GM19438 (cell line): ENCODE results near the gene RALGPS1.

Experiments used
- ATAC-seq: cut with Tn5 transposase; IDR thresholded peaks from one replicate; pipeline ENCODE4 v1.9.1; 2021; ENCODE audit warnings: low read depth; ENCODE audit not compliant: unreplicated experiment

RALGPS1 gene

DNA sequence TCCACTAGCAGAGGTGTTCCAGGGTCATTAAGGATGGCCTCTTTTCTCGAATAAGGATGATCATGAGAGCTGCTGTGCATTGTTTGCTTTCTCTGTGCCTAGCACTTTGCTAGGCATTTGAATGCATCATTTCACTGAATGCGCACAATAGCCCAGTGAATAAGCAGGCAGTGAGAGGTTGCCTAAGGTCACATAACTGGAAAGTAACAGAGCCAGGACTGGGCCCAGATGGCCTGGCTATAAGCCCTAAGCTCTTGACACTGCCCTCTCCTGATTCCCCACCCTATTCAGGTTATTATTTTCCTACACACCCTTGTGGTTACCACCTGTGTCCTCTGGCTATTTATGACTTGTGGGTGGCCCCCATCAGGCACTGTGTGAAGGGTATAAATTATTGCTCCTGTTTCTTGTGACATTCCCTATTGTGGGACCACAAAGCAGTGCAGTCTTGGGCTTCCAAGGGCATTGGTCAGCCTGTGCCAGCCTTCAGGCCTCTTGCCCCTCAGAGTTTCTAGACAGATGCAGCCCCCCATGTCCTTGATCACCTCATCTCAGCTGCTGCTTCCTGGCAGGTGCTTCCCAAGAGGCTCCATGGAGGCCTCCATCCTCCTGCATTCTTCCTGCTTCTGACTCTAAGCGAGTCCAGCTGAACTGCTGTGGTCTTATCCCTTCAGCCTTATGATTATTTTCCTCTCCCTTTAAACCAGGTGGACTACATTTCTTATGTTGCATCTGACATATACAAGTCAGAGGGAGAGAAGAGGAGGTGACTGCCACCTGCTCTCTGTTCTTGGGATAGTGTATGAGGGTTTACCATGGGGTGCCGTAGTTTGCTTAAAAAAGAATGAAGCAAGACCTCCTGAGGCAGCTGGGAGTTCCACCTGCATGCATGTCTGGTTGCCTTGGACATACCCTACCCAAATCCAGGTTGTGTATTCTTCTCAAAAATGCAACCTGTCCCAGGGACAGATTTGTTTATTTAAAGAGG, 160.3 kb downstream of the RALGPS1 start:
- ATAC-seq: no peak

DNA sequence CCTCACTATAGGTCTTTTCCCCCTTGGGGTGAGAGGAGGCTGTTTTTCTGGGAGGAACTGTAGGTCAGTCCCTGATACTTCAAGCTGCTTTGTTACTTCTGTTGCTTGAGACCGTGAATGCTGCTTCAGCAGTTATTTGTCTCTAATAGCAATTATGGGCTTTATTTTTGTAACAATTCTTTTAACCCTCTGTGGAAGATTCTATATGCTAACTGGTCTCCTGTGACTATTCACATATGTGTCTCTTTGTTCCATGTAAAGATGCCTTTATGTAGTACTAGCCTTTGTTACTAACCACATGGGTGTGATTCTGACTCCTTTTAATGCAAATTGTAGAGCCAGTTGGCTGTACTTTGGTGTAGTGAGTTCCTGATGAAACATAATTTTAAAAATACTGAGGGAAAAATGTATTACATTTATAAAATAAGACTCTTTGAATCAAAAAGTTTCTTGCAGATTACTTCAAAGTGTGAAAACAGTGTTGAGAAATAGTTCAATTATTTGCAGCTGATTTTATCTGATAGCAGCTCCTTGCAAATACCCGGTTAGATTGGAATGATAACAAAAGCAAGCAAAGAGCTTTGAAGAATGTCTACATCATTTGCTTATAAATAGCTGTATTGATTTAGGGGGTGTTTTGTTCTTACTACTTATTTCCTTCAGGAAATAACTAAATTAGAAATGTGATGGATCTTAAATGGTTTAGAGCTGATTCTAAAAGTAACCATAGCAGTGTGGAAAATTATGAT, 161.2 kb downstream of the RALGPS1 start:
- ATAC-seq: no peak

DNA sequence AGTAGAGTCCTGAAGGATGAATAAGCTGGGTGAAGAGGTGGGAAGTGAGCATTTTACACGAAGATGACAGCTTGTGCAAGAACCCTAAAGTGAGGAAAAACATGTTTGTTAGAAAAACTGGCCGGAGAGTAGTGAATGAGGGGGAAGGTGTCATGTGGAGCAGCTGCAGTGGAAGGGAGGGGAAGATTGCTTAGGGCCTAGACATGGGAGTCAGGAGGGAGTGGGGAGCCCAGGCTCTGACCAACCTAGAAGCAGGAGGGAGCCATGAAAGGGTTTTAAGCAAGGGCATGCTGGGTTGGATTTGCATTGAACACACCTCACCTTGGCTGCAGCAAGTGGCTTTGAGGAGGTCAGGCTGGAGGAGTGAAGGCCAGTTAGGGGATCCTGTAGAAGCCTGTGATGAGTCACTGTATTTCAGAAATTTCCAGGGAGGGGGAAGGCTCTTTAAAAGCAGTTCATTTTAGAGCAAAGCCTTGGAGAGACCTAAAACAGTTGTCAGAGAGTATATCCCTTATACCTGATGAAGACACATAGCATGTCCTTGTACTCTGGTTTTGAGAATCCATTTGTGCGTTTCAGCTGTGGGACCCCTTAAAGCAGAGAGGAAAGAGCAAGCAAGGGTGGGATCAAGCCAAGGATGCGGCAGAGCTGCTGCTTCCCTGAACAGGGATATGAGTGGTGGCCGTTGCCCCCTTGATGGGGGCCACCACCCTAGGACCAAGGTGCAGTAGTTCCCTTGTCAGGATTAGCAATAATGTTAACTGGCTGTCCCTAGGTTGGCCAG, 162.5 kb downstream of the RALGPS1 start:
- ATAC-seq: no peak

DNA sequence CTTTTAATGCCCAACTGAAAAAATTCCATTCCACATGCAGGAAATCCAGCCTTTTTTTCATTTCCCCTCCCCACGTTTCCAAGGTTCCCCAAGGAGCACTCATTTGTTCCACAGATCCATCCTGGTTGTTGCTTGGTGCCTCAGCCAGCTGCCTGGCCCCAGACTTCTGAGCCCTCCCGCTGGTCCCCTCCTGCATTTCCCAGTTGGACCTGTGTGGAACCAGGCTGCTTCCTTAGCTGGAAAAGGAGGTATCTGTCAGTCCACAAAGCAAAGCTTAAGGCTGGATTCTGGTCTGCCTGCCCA, 163.0 kb downstream of the RALGPS1 start:
- ATAC-seq: no peak

DNA sequence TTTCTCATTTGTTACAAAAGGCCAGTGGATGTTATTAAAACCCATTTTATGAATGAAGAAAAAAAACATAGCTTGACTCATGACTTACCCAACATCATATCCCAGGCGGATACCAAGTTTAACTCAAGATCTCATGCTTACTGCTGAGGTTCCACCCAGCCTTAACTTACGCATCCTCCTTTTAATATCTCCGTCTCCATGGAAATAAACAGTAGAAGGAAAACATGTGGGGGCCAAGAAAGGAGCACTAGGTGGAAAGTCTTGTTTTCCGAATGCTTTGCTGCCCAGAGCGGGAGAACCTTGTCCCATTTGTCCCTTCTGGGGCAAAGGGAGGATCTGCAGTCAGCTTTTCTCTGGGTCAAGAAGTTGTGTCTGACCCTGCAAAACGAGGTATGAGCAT, 163.8 kb downstream of the RALGPS1 start:
- no peak for ATAC-seq

DNA sequence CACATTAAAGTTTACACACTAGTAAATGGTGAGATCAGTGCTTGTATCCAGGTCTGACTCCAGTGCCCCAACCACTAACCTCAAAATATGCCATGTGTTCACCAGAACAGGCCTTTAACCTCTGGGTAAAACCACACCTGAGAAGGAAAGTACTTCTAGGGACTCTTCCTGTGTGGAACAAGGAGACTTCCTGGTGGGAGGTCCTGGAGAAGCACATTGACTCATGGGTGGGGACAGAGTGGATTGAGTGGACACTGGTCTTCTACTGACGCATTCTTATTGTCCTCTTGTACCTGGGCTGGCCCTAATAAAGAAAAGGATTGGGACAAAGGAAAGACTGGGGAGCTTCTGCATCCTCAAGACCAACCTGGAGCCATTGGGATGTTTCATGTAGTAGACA, 164.4 kb downstream of the RALGPS1 start:
- no peak for ATAC-seq

DNA sequence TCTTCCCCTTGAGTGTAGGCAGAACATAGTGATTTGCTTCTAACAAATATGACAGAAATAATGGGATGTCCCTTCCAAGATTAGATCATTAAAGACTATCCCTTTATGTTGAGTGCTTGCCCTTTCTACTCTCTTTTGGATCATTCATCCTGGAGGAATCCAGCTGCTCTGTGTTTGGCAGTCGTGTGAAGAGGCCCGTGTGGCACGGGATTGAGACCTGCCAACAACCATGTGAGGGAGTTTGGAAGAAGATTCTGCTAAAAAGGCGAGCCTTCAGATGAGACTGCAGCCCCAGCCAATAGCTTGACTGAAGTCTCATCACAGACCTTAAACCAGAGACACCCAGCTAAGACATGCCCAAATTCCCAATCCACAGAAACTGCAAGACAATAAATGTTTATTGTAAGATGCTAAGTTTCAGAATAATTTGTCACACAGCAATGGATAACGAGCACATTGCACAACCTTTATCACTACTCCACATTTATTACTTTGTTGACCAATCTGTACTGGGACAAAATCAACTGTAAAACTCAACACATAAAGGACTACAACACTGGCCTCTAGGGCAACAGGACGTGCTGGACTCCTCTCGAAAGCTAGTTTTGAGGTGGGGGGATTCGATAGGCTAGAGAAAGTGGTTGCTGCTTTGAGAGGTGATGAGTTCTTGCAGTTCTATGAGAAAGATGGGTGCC, 165.0 kb downstream of the RALGPS1 start:
- ATAC-seq: no peak

DNA sequence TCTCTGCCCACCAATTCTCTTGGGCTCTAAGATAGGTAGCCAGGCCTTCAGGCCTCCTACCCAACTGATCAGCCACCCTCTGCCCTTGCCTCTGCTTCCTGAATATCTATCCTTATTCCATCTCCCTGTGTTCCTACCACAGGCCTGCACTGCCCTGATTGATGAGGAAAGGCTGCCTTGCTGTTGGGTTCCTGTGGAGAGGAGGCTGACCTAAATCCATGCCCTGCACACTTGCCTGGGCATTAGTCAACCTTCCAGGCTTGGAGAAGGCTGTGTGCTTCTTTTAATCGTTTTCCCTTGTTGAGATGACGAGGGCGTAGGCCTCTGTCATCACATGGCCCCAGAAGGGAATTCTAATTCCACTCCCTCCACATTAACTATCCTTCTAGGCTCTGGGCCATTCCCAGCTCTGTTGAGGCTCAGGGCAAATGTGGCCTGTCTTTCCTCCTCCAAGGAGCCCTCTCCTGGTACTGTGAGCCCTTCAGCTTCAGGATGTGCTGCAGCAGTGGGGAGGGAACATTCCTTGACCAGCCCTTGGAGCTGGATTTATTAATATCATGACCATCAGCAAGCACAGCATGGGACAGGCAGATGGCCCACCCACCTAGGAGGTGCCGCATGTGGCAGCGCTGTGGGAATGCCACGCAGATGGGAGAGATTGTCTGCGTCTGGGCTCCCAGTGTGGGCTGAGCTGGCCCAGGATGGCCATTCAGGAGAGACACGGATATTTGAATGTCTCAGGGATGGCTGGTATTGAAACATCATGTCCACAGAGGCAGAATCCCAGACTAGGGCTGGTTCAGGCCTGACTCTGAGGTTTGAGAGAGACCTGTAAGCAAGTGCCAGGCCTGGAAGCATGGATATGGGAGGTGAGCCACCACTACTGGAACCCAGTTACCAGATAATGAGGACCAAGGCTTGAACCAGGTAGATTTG, 166.9 kb downstream of the RALGPS1 start:
- ATAC-seq: no peak

DNA sequence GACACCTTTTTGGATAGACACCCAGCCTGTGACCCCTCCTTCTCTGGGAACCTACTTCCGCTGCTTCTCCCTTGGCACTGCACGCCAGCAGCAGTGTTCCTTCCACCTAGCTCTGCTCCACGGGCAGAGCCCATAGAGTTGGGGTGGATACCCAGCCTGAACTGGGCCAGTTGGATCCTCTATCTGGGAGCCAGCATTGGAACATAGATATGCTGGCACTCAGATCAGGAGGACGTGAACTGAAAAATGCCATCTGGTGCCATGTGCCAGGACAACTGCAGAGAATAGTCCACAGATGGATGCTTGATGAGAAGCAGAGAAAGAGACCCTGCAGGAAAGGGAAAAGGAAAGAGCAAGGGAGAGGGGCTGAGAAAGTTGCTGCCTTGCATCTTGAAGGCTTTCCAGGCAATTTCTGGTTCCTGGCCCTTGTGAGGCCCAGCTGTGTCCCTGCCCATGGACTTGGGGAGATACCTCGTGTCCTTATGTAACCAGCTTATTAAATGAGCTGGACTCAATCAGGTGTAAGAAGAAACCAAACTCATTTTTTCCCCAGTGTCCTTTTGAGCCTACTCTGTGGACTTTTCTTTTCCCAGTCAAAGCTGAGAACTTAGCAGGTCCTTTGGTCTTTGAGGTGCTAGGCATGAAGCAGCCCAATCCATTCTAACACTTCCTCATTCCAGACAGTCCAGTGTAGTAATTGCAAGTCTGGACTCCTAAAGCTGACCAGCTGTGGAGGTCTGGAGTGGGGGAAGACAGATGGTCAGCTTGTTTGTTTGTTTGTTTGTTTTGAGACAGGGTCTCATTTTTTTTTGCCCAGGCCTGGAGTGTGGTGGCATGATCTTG, 168.8 kb downstream of the RALGPS1 start:
- ATAC-seq: no peak

DNA sequence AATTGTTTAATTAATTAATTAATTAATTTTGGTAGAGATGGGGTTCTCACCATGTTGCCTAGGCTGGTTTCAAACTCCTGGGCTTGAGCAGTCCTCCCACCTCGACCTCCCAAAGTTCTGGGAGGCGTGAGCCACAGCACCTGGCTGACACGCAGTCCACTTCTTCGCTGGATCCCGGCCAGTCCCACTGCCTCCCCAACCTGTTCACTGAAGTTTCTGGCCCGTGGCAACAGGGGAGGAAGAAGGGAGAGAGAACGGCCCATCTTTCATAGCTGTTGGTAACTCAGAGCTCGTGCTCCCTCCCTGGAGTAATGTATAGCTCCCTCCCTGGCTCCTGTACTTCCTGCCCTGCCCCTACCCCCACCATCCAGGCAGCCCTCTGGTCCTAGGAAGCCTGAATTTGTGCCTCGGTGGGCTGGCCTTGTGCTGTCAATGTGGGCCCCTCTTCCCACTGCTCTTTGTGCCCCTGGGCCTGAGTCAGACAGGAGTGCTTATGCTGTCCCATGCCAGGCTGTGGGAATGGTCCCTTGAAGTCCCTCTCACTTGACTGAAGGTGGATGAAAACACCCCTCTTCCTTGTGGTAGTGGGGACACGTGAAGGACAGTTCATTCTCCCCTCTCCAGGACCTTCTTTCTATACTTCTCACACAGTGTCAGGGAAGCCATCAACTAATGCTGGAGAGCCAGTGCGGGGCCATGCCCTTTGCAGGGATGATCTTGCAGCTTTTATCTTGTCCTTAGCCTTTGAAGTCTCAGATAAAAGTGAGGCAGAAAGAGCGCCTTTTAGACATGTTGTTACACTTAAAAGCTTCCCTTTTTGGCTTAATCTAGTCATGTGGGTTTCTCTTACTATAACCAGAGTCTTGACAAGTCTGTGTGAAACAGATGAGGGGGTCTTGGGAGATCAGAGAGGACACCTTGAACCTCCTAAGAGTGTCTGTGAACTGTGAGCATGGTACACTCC, 169.8 kb downstream of the RALGPS1 start:
- ATAC-seq: no peak

DNA sequence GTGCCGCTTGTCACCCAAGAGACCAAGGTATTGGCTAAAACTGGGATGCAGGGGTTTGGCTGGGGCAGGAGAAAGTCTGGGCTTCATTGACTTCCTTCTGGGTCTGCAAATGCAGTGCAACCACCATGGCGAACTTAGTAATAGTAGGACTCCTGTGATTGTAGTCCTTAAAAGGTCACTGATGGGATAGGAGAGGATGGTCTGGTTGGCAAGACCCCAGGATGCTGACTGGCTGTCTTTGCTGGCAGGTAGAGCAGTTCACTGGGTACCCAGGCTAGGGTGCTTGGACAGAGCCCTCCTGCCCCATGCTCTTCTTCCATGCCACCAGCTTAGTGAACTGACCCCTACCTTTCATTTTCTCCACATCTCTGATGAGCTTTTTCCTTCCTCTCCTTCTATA, 170.6 kb downstream of the RALGPS1 start:
- no peak for ATAC-seq

DNA sequence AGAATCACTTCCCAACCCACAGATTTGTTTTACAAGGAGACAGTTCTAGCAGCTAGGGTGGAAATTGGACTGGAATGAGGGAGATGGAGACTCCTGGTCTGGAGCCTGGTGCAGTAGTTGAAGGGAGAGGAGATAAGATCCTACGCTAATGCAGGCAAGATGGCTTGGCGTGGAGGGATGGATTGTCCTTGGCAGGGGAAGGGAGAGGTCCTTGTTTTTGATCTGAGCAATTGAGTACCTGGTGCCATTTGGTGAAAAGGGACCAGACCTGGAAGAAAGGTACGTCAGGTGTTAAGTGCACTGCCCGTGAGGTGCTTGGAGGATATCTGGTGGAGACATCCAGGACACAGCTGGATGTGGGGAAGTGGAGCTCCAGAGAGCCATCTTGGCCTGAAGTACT, 172.2 kb downstream of the RALGPS1 start:
- ATAC-seq: no peak

DNA sequence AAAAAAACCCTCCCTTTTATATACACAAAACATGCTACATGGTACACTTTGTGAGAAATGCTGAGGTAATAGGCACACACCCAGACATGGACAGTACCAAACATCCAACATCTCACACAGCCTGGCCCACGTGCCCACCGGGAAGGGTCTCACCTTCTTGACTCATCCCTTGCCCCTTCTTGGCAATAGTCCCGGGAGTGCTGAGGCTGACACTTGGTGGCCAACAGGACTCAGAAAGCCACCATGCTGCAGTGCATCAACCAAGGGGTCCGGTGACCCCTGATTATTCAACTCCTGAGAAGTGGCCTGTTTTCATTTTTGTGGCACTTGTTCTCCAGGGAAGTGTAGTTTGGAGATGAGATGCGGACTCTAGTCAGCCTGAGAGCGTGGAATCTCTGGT, 172.8 kb downstream of the RALGPS1 start:
- no peak for ATAC-seq

DNA sequence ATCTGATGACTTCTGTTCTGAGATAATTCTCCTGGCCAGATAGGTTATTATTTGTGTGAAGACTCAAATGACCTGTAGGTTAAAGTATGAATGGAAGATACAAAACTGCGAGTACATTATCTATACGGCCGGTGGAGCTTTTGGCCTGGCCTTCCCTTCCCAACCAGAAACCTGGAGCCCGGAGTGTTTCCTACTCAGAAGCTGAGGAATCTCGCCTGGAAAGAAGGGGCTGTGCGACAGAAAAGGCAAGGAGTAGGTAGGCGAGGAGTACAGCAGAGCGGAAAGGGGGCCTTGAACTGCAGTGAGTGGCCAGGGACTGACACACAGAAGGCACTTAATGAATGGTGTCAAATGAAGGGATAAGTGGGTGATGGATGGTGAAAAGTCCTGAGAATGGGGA, 173.3 kb downstream of the RALGPS1 start:
- no peak for ATAC-seq

DNA sequence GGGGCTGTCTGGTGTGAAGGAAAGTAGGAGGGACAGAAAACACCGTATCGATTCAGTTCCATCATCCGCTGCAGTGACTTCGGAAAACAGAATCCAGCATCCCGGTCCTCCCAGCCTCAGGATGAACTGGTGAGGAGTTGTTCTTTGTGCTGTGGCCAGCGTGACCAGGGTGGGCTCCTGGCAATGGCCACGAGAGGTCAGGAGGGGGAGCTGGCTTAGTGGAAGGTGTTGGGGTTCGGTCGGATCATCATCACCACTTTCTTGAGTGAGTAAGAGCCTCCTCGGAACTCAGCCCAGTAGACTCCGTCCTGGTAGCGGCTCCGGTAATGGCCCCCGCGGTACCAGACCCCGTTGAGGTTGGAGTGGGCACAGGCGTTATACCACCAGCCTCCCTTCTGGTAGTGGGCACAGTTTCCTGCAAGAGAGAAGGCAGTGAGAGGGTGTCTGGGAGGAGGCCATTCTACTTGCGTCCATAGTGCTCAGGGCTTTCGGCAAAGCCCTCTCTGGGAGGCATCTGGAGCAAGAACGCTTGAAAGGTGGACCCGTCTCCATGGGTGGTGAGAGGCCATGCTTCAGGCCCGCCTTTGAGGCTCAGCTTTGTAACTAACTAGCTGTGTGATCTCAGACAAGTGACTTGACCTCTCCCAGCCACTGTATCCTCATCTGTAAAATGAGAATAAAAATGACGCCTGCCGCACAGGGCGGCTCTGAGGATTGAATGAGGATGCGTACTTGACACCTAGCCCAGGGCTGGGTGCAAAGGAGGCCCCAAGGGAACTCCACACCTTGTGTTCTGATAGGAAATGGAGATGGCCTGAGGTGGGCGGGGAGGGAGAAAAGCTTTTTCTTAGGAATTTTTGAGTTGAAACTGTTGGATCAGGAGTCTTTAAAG, 174.4 kb downstream of the RALGPS1 start:
- ATAC-seq: no peak

DNA sequence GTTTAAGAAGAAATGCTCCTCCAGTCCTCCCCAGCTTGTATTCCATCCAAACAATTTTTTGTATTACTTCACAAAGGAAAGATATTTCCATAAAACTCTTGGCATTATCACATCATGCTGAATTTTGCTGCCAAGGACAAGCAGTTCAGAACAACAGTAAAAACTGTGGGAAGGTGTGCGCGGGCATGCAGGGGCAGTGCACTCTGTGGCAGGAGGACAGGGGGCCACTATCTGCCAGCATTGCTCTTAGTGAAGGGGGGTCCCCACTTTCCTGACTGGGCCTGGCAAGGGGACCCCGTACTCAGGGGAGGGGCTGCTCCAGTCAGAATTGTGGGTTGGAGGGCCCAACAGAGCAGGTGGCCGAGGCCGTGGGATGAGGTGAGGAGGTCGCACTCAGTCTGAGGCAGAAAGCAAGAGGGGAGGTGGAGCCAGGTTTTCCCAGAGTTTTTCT, 175.1 kb downstream of the RALGPS1 start:
- no peak for ATAC-seq
